RWPE1 (cell line): ENCODE results near the gene DDX39A.
A peak's percentile ranks its signal among the peaks of the same experiment; 100 is the strongest.

Source experiments
- CTCF ChIA-PET: fragments of 350-600 bp; sonication (Branson Sonifier 250); formaldehyde crosslinking; extraction: SDS; loops from one replicate; lab custom pipeline; 2021; lab: Yijun Ruan, JAX
- POLR2A ChIA-PET: fragments of 400-600 bp; formaldehyde crosslinking; extraction: SDS; loops from one replicate; lab custom pipeline; 2020; ENCODE audit warnings: antibody characterized with exemption; ENCODE audit not compliant: low non-redundant PET; lab: Yijun Ruan, JAX
- DNase-seq: peaks from one replicate; pipeline ENCODE4 v3.0.0; 2012; ENCODE audit warnings: low spot score
- H3K27ac ChIP-seq: fragments of 450-650 bp; 2 replicates; pipeline ENCODE4 v1.5.1; 2017
- TF ChIP-seq, protein P1 (sequence below): fragments of 450-650 bp; conservative IDR thresholded peaks from 2 replicates; pipeline ENCODE4 v1.5.1; 2017; ENCODE audit warnings: low read depth, mild to moderate bottlenecking

DDX39A gene

DNA sequence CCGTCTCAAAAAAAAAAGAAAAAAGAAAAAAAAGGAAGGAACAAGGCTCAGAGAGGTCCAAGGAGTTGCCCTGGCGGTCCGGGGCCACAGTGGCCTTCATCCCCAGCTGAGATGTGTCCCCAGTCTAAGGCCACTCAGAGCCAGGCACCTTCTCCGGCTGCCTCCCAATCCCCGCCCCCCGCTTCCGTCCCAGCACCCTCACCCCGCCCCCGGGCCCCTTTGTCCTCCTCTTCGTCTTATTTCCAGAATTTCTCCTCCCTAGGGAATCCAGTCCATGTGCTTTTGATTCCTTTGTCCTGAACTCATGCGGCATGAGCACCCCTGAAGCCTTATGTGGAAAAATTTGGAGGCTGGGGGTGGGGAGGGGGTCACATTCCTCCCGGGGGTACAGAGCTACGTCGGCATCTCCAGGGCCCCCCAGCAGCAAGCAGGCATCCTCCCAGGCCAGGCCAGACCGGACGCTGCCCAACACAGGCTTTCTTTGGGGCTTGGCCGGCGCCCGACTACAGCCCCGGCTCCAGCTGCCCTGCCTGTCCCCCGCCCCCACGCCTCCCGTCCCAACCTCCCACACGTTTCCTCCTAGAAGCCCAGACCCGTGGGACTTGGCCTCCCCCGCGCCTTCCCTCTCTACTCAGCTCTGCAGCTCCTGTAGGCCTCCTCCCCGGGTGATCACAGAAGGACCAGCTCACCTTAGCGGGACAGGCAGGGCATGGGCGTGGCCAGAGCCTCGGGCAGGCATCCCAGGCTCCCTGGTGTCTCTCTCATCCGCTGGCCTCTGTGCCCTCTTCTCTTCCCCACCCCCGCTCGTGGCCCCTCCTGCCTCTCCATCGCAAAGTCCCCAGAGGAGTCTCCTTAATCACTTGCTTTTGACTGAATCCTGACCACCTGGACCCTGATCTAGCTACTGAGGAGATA lies 55.7 kb downstream of the DDX39A start:
- peak; percentile 59 for DNase-seq
- TF ChIP-seq, protein P1, sequence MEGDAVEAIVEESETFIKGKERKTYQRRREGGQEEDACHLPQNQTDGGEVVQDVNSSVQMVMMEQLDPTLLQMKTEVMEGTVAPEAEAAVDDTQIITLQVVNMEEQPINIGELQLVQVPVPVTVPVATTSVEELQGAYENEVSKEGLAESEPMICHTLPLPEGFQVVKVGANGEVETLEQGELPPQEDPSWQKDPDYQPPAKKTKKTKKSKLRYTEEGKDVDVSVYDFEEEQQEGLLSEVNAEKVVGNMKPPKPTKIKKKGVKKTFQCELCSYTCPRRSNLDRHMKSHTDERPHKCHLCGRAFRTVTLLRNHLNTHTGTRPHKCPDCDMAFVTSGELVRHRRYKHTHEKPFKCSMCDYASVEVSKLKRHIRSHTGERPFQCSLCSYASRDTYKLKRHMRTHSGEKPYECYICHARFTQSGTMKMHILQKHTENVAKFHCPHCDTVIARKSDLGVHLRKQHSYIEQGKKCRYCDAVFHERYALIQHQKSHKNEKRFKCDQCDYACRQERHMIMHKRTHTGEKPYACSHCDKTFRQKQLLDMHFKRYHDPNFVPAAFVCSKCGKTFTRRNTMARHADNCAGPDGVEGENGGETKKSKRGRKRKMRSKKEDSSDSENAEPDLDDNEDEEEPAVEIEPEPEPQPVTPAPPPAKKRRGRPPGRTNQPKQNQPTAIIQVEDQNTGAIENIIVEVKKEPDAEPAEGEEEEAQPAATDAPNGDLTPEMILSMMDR: no peak
- H3K27ac ChIP-seq: peak overlapping the region; percentile 58
- ChIA-PET CTCF (interaction anchor here (0.7 to 2.6 kb wide), 3 partner anchors 15 to 42 kb away, joined by 5 to 8 read pairs (median 6); no protein-coding TSS in a partner anchor), POLR2A (no interaction called here)

DNA sequence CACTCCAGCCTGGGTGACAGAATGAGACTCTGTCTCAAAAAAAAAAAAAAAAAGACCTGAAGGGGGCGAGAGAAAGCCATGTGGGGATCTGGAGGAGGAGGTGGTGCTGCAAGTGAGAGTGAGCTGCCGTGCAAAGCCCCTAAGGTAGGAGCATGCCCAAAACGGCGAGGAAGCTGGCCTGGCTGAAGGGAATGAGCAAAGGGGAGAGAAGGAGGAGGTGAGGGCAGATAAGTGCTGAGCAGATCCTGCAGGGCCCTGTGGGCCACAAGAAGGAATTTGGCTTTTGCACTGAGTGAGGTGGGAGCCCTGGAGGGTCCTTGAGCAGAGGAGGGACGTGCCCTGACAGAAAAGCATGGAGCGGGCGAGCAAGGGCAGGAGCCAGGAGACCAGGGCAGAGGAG lies 57.3 kb downstream of the DDX39A start:
- DNase-seq: no peak
- TF ChIP-seq, protein P1: no peak
- CTCF ChIA-PET: interaction anchor here (0.7 to 2.6 kb wide), 2 partner anchors 44 to 244 kb away, joined by 3 to 8 read pairs; no protein-coding TSS in a partner anchor
- H3K27ac ChIP-seq: no peak overlapping the region
- POLR2A ChIA-PET: no interaction called here
